ENCODE measurements around the gene FTCD. TPM values are rescaled to one million over a fixed set of nuclear protein-coding genes. Genes with fewer than 3 reads are reported as not detected.

FTCD gene
- total RNA-seq, 2 experiments from 2014 or later, result 0.16 to 0.23 TPM

GRCh38 chr21:46161633-46162592 is 6.5 kb upstream of the FTCD start:
- H3K36me3 Mint-ChIP-seq (ENCODE audit: low read depth), result no peaks in the 10 kb centered on the region
- no peak for DNase-seq
- CTCF ChIA-PET, result interaction anchor here (0.7 kb wide), 1 partner anchor 47 kb away, joined by 4 read pairs; no protein-coding TSS in a partner anchor
- no peak overlapping the region for H3K27ac Mint-ChIP-seq
- no peaks in the 10 kb centered on the region for H3K27me3 Mint-ChIP-seq
- intact Hi-C loops (cut with DNase I, micrococcal nuclease), result no loop called here
- no peaks in the 10 kb centered on the region for H3K9me3 Mint-ChIP-seq (ENCODE audit: low read depth)
- POLR2A ChIA-PET, result no interaction called here
- H3K4me3 Mint-ChIP-seq, result no peak overlapping the region
- ATAC-seq, result no peak
- H3K4me1 Mint-ChIP-seq, result no peaks in the 10 kb centered on the region

GRCh38 chr21:46160907-46161632 is 5.7 kb upstream of the FTCD start:
- no peaks in the 10 kb centered on the region for H3K27me3 Mint-ChIP-seq
- DNase-seq, result peak; percentile 6
- H3K9me3 Mint-ChIP-seq (ENCODE audit: low read depth), result no peaks in the 10 kb centered on the region
- POLR2A ChIA-PET, result no interaction called here
- intact Hi-C loops (cut with DNase I, micrococcal nuclease), result no loop called here
- CTCF ChIA-PET, result interaction anchor here (0.7 kb wide), 1 partner anchor 46 kb away, joined by 4 read pairs; no protein-coding TSS in a partner anchor
- no peaks in the 10 kb centered on the region for H3K36me3 Mint-ChIP-seq (ENCODE audit: low read depth)
- no peak overlapping the region for H3K4me3 Mint-ChIP-seq
- H3K4me1 Mint-ChIP-seq, result no peaks in the 10 kb centered on the region
- ATAC-seq, result peak; percentile 36
- no peak overlapping the region for H3K27ac Mint-ChIP-seq

- CTCF ChIA-PET, result no interaction called here
- POLR2A ChIA-PET, result no interaction called here
- Mint-ChIP-seq H3K4me1 (no peaks in the 10 kb centered on the region), H3K27ac (no peak overlapping the region), H3K27me3 (no peaks in the 10 kb centered on the region), H3K9me3 (ENCODE audit: low read depth) (no peaks in the 10 kb centered on the region), H3K36me3 (ENCODE audit: low read depth) (no peaks in the 10 kb centered on the region), H3K4me3 (no peak overlapping the region)
- ATAC-seq, result no peak
- intact Hi-C loops (cut with DNase I, micrococcal nuclease), result no loop called here
- no peak for DNase-seq
Measured at GRCh38 chr21:46160657-46160906, 5.2 kb upstream of the FTCD start.

- intact Hi-C loops (cut with DNase I, micrococcal nuclease), result no loop called here
- DNase-seq, result no peak
- Mint-ChIP-seq H3K9me3 (ENCODE audit: low read depth) (no peaks in the 10 kb centered on the region), H3K27me3 (no peaks in the 10 kb centered on the region), H3K36me3 (ENCODE audit: low read depth) (no peaks in the 10 kb centered on the region), H3K4me3 (no peak overlapping the region), H3K27ac (no peak overlapping the region), H3K4me1 (no peaks in the 10 kb centered on the region)
- CTCF ChIA-PET, result no interaction called here
- POLR2A ChIA-PET, result interaction anchor here (1.2 kb wide), 1 partner anchor 17 kb away, joined by 3 read pairs; no protein-coding TSS in a partner anchor
- ATAC-seq, result no peak
Measured at GRCh38 chr21:46159841-46160656, 4.7 kb upstream of the FTCD start.

- Mint-ChIP-seq H3K9me3 (ENCODE audit: low read depth) (no peaks in the 10 kb centered on the region), H3K4me3 (no peak overlapping the region), H3K27ac (no peak overlapping the region), H3K27me3 (no peaks in the 10 kb centered on the region), H3K36me3 (ENCODE audit: low read depth) (no peaks in the 10 kb centered on the region), H3K4me1 (no peaks in the 10 kb centered on the region)
- POLR2A ChIA-PET, result interaction anchor here (1.2 kb wide), 1 partner anchor 16 kb away, joined by 3 read pairs; no protein-coding TSS in a partner anchor
- ATAC-seq (no peak), DNase-seq (no peak)
- intact Hi-C loops (cut with DNase I, micrococcal nuclease), result no loop called here
- CTCF ChIA-PET, result no interaction called here
Measured at GRCh38 chr21:46159390-46159789, 4.0 kb upstream of the FTCD start.

GRCh38 chr21:46158666-46159300 is 3.4 kb upstream of the FTCD start:
- no peak overlapping the region for H3K4me3 Mint-ChIP-seq

DNA sequence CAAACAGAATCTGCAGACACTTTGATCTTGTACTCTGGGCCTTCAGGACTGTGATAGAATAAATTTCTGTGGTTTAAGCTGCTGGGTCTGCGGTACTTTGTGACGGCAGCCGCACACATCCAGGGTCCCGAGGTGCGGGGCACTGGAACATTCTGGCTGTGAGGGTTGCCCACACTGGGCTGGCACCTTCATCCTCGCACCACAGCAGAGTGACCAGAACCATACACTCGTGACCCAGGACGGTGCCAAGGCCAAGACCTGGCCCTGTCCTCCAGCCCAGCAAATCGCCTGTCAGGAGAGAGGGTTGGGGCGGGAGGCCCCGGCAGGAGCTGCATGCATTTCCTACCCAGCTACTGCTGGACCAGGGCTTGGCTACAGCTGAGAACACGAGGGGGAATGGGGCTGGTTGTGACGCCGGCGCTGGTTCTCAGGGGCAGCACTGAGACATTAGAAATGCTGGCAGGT is 2.6 kb upstream of the FTCD start:
- Mint-ChIP-seq H3K36me3 (ENCODE audit: low read depth) (no peaks in the 10 kb centered on the region), H3K4me1 (no peaks in the 10 kb centered on the region), H3K27me3 (no peaks in the 10 kb centered on the region), H3K9me3 (ENCODE audit: low read depth) (no peaks in the 10 kb centered on the region), H3K27ac (no peak overlapping the region), H3K4me3 (no peak overlapping the region)
- ATAC-seq (no peak), DNase-seq (no peak)
- intact Hi-C loops (cut with DNase I, micrococcal nuclease), result no loop called here
- CTCF ChIA-PET, result interaction anchor here (1.2 kb wide), 2 partner anchors 8 to 15 kb away, joined by 3 read pairs; no protein-coding TSS in a partner anchor
- POLR2A ChIA-PET, result interaction anchor here (0.7 kb wide), 1 partner anchor 14 kb away, joined by 4 read pairs; no protein-coding TSS in a partner anchor

More at GRCh38 chr21:46158666-46159300, 3.4 kb upstream of the FTCD start:
- ChIA-PET CTCF (interaction anchor here (0.6 to 1.2 kb wide), 3 partner anchors 9 to 116 kb away, joined by 3 read pairs; no protein-coding TSS in a partner anchor), POLR2A (interaction anchor here (0.7 kb wide), 1 partner anchor 15 kb away, joined by 4 read pairs; no protein-coding TSS in a partner anchor)
- Mint-ChIP-seq H3K27me3 (no peaks in the 10 kb centered on the region), H3K4me1 (no peaks in the 10 kb centered on the region), H3K27ac (no peak overlapping the region), H3K9me3 (ENCODE audit: low read depth) (no peaks in the 10 kb centered on the region), H3K36me3 (ENCODE audit: low read depth) (no peaks in the 10 kb centered on the region)
- DNase-seq (no peak), ATAC-seq (no peak)
- intact Hi-C loops (cut with DNase I, micrococcal nuclease), result no loop called here

DNA sequence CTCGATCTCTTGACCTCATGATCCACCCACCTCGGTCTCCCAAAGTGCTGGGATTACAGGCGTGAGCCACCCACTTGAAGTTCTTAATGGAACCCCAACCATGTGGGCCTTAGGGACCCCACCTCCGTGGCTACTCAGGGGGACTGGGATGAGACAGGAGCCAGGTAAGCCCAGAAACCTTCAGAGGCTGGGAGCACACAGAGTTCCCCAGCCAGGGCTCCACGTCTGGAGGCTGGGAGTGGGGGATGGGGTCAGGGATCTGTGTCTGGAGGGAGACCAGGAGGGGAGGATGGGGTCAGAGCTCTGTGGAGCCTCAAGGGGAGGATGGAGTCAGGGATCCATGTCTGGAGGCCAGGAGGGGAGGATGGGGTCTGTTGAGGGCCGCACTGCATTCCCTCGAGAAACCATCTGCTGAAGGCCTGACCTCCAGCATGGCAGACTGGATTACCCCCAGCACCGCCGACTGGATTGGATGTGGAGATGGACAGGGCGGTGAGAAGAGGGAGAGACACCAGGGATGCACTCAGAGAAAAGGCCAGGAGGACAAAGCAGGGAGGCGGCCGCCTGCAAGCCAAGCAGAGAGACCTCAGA is 2.1 kb upstream of the FTCD start:
- ChIA-PET CTCF (interaction anchor here (1.2 kb wide), 2 partner anchors 8 to 15 kb away, joined by 3 read pairs; no protein-coding TSS in a partner anchor), POLR2A (no interaction called here)
- intact Hi-C loops (cut with DNase I, micrococcal nuclease), result no loop called here
- Mint-ChIP-seq H3K4me3 (no peak overlapping the region), H3K4me1 (no peaks in the 10 kb centered on the region), H3K27me3 (no peaks in the 10 kb centered on the region), H3K27ac (no peak overlapping the region), H3K36me3 (ENCODE audit: low read depth) (no peaks in the 10 kb centered on the region), H3K9me3 (ENCODE audit: low read depth) (no peaks in the 10 kb centered on the region)
- ATAC-seq (no peak), DNase-seq (no peak)

- Mint-ChIP-seq H3K9me3 (ENCODE audit: low read depth) (no peaks in the 10 kb centered on the region), H3K4me1 (no peaks in the 10 kb centered on the region), H3K4me3 (no peak overlapping the region), H3K27ac (no peak overlapping the region), H3K27me3 (no peaks in the 10 kb centered on the region), H3K36me3 (ENCODE audit: low read depth) (no peaks in the 10 kb centered on the region)
- intact Hi-C loops (cut with DNase I, micrococcal nuclease), result no loop called here
- DNase-seq, result no peak
- ChIA-PET POLR2A (no interaction called here), CTCF (no interaction called here)
- ATAC-seq, result no peak
Measured at GRCh38 chr21:46156678-46157077, 1.3 kb upstream of the FTCD start.

DNA sequence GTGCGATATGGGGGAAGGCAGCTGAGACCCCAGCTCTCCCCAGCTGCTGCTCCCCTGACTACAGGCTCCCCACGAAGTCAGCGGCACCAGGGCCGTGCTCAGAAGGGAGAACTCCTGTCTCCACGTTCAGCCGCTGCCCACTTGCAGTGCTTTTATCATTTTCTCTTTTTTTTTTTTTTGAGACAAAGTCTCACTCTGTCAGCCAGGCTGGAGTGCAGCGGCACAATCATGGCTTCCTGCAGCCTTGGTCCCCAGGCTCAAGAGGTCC is 933 bp upstream of the FTCD start:
- no peak for DNase-seq
- POLR2A ChIA-PET, result no interaction called here
- CTCF ChIA-PET, result no interaction called here
- Mint-ChIP-seq H3K4me1 (no peaks in the 10 kb centered on the region), H3K4me3 (no peak overlapping the region), H3K36me3 (ENCODE audit: low read depth) (no peaks in the 10 kb centered on the region), H3K27me3 (no peaks in the 10 kb centered on the region), H3K27ac (no peak overlapping the region), H3K9me3 (ENCODE audit: low read depth) (no peaks in the 10 kb centered on the region)
- no peak for ATAC-seq
- intact Hi-C loops (cut with DNase I, micrococcal nuclease), result no loop called here

Data from activated CD4-positive, alpha-beta T cell treated with anti-CD3 and anti-CD28 coated beads for 36 hours (primary cell).